Right lobe of liver (tissue), 6 donors: ENCODE data around the gene FUOM. TPM values are rescaled to one million over a fixed set of nuclear protein-coding genes. Genes with fewer than 3 reads are reported as not detected.

Experiments
- ATAC-seq, 4 donors: fragments of 200-7000 bp; cut with Tn5 transposase; one replicate each; pipeline ENCODE4 v1.9.1; 2020; ENCODE audit warnings: mild to moderate bottlenecking in 4 of 4, moderate library complexity in 4 of 4
- DNase-seq, 3 donors: peaks; one replicate each; pipeline ENCODE4 v3.0.0-alpha.2; 2020
- H3K27ac ChIP-seq, 3 donors: fragments of 200-600 bp; one replicate each; pipeline ENCODE4 v1.8.0; 2022
- H3K27me3 ChIP-seq, 2 donors: fragments of 200-600 bp; one replicate each; pipeline ENCODE4 v1.8.0; 2022
- H3K36me3 ChIP-seq, 4 donors: fragments of 200-600 bp; sonication (generic) in 1 of 4; one replicate each; pipeline versions ENCODE4 v1.5.1 to v1.8.0; 2017 to 2022; ENCODE audit warnings: control low read depth in 1 of 4
- H3K4me1 ChIP-seq, 4 donors: fragments of 200-600 bp; sonication (generic) in 1 of 4; one replicate each; pipeline versions ENCODE4 v1.5.1 to v1.8.0; 2017 to 2022; ENCODE audit warnings: control low read depth in 1 of 4
- H3K4me3 ChIP-seq, 3 donors: fragments of 200-600 bp; one replicate each; pipeline ENCODE4 v1.8.0; 2022
- H3K9me3 ChIP-seq, 4 donors: fragments of 200-600 bp; sonication (generic) in 1 of 4; one replicate each; pipeline versions ENCODE4 v1.5.1 to v1.8.0; 2017 to 2022; ENCODE audit warnings: control low read depth in 1 of 4
- CTCF ChIP-seq, 4 donors: fragments of 200-600 bp in 3 of 4; fragments of 450-650 bp in 1 of 4; IDR thresholded peaks; one replicate each; pipeline versions ENCODE4 v1.5.1 to v1.8.0; 2016 to 2022; ENCODE audit warnings: antibody characterized with exemption in 4 of 4, mild to moderate bottlenecking in 2 of 4
- POLR2A ChIP-seq: fragments of 450-650 bp; IDR thresholded peaks from one replicate; pipeline ENCODE4 v1.6.1; 2017; ENCODE audit warnings: antibody characterized with exemption, mild to moderate bottlenecking
- WGBS: methylation state at CpG from one replicate; pipeline ENCODE4 v1.1.6; 2018; ENCODE audit warnings: low coverage, low lambda C conversion rate; ENCODE audit not compliant: insufficient coverage; ENCODE audit errors: missing lambda C conversion rate; 5-methylcytosine and 5-hydroxymethylcytosine counted together
- intact Hi-C, 2 donors: fragments of 100-400 bp; cut with DNase I; formaldehyde crosslinking; loops; one replicate each; pipeline versions ENCODE4 v1.11.2 to v1.14.1; 2022
- total RNA-seq, 6 experiments: library from RNA; depleted of rRNA in 2 of 6; stranded (reverse); fragments of >200 nt in 2 of 6; fragmentation: NEBNext Ultra II Directional in 3 of 6; extraction: Animal tissue kit (Norgen Biotek cat#: 25700) in 3 of 6; gene quantifications; one replicate each; pipeline versions ENCODE4 v1.1.0 to v1.2.4, GENCODE V29; 2016 to 2023
- donor health status: DM: no; HTN: yes; CAD: no.
- donor health status: DM: no; HTN: no; CAD: no.
- donor health status: DM: no; HTN: no; CAD: no.
- donor health status: DM: no; HTN: yes; CAD: no.
- donor health status: DM: no; HTN: yes; CAD: no.

The FUOM gene
- total RNA-seq, 6 experiments from 2014 or later, result 76.1 to 158 (median 124) TPM

DNA sequence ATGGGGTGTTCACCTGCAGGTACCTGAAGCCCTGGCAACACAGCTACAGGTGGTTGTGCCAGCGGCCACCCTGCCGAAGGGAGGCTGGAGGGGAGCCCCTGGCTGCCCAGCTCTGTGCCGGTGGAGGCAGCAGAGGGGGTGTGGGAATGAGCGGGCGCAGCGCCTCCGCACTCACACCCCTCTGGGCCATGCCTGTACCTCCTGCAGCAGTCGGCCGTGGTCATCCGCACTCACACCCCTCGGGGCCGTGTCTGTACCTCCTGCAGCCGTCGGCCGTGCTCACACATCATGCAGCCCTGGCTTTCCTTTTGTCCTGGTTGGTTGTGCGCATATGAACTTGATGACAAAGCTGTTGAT is 47.4 kb downstream of the FUOM start:
- ATAC-seq, result no peak
- TF ChIP-seq CTCF (IDR thresholded peaks at IDR 0.05), result no peak
- no peak for TF ChIP-seq POLR2A
- H3K27me3 ChIP-seq, result no peaks in the 10 kb centered on the region
- peaks cover 0 to 16% (median 6%) of the 10 kb centered on the region in 4 donors for H3K36me3 ChIP-seq
- peak in 1 of 3 donors; percentile 62 for DNase-seq
- WGBS, result 65% methylated on average over 2 of the region's 16 CpGs
- intact Hi-C loops, result no loop called here
- H3K9me3 ChIP-seq, result no peaks in the 10 kb centered on the region
- H3K4me3 ChIP-seq, result no peak overlapping the region
- H3K4me1 ChIP-seq, result peaks cover 0 to 30% (median 9%) of the 10 kb centered on the region in 4 donors
- no peak overlapping the region for H3K27ac ChIP-seq

- Histone ChIP-seq H3K27ac (no peak overlapping the region), H3K4me1 (peaks cover 0 to 33% (median 9%) of the 10 kb centered on the region in 4 donors), H3K4me3 (peak overlapping the region; percentile 27 to 95 (median 35)), H3K36me3 (peaks cover 0 to 16% (median 6%) of the 10 kb centered on the region in 4 donors), H3K27me3 (no peaks in the 10 kb centered on the region), H3K9me3 (no peaks in the 10 kb centered on the region)
- TF ChIP-seq POLR2A (no peak), CTCF (IDR thresholded peaks at IDR 0.05) (no peak)
- intact Hi-C loops, result no loop called here
- DNase-seq (peak; percentile 82 to 94 (median 89)), ATAC-seq (peak; percentile 30 to 39 (median 36))
- 56% methylated on average over 27 of the region's 33 CpGs for WGBS
Observed at GRCh38 chr10:133309720-133310398, 48.0 kb downstream of the FUOM start.

- TF ChIP-seq POLR2A, result no peak
- no peak for TF ChIP-seq CTCF (IDR thresholded peaks at IDR 0.05)
- Histone ChIP-seq H3K27me3 (no peaks in the 10 kb centered on the region), H3K36me3 (peaks cover 0 to 16% (median 6%) of the 10 kb centered on the region in 4 donors), H3K4me1 (peaks cover 0 to 35% (median 9%) of the 10 kb centered on the region in 4 donors), H3K27ac (peak overlapping the region; percentile 93 to 98 (median 96)), H3K9me3 (no peaks in the 10 kb centered on the region), H3K4me3 (peak overlapping the region; percentile 95 to 99 (median 95))
- intact Hi-C loops, result no loop called here
- peak; percentile 89 to 96 (median 92) for ATAC-seq
- 22% methylated on average over 10 of the region's 46 CpGs for WGBS
- DNase-seq, result peak; percentile 97 to 99 (median 98)
Observed at GRCh38 chr10:133309100-133309719, 48.6 kb downstream of the FUOM start.

- H3K36me3 ChIP-seq, result peaks cover 0 to 16% (median 6%) of the 10 kb centered on the region in 4 donors
- intact Hi-C loops, result no loop called here
- H3K27me3 ChIP-seq, result no peaks in the 10 kb centered on the region
- H3K4me3 ChIP-seq, result peak within 1 kb of the TSS; percentile 95 to 99 (median 95)
- peaks cover 0 to 35% (median 9%) of the 10 kb centered on the region in 4 donors for H3K4me1 ChIP-seq
- peak; percentile 79 for TF ChIP-seq POLR2A
- peak in 1 of 4 donors; percentile 27 for TF ChIP-seq CTCF (IDR thresholded peaks at IDR 0.05)
- no peaks in the 10 kb centered on the region for H3K9me3 ChIP-seq
- H3K27ac ChIP-seq, result peak within 1 kb of the TSS; percentile 93 to 98 (median 96)
- WGBS, result no CpG with 5 or more reads among the region's 89 CpGs
- DNase-seq (peak; percentile 89 to 91 (median 91)), ATAC-seq (peak; percentile 55 to 75 (median 65))
Observed at GRCh38 chr10:133308421-133309099, 49.3 kb downstream of the FUOM start, which contains the start of the genes TUBGCP2 and ZNF511. TSS of gene TUBGCP2 (minus strand) at chr10:133308872. CDS start at chr10:133302941, 5,931 bp downstream. TSS of gene ZNF511 (plus strand) at chr10:133308914. CDS start at chr10:133308944, 30 bp downstream.
